ENCODE data around the gene PAX7.
A peak's percentile ranks its signal among the peaks of the same experiment; 100 is the strongest.
"Not testable (repeated sequence)": the region's sequence is repeated elsewhere in the genome, so short reads cannot be mapped to it uniquely, and the experiment has no call there.

The PAX7 gene

DNA sequence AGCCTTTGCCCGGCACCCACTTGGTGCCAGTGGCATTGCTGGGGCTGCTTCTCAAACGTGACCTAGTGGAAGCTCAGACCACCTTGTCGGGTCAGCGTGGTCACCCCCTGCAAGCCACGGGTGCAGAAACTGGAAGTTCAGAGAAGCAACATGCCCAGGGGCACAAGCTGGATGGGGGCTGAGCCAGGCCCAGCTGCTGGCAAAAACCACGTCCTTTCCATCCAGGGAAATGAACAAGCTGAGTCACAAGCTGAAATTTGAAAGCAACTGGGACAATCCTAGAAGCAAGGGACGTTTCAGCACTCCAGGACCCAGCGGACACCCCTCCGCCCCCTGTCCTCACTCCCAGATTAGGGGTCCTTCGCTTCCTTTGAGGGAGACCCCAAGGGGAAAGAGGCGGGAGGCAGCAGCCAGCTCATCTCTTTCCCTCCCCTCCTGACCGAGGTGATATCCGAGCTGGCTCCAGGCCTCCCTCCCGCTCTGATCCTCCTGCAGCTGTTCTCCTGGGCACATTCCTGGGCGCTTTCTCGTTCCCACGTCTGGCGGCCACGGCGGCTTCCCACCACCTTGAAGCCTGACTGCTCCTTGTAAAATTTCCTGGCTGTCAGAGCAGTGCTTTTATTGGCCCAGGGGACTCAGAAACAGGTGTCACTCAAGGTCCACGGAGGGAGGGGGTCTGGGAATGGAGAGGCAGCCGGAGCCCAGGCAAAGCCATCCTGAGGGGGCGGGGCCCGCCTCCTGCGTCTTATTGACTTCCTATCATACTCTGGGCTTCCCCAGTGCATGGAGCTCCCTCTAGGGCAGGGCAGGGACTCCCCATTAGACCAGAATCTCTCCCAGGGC lies 62.8 kb downstream of the PAX7 start:
- H3K4me1 ChIP-seq (ENCODE audit: insufficient read depth, low read length): peaks cover 5% of the 10 kb centered on the region
- H3K36me3 ChIP-seq (ENCODE audit: insufficient read depth, low read length): no peaks in the 10 kb centered on the region
- no peaks in the 10 kb centered on the region for H3K9me3 ChIP-seq (ENCODE audit: insufficient read depth, low read depth, low read length)
- 40% methylated on average over 25 of the region's 25 CpGs for WGBS
- H3K27ac ChIP-seq (ENCODE audit: low read depth, low read length): no peak overlapping the region
- H3K9ac ChIP-seq (ENCODE audit: low read depth, low read length): no peak overlapping the region
- peaks cover 14% of the 10 kb centered on the region; the same call in 1 of the 2 replicates for H3K27me3 ChIP-seq (ENCODE audit: insufficient read depth, low read length)
- peak overlapping the region; percentile 40 for H3K4me3 ChIP-seq (ENCODE audit: low read length)

DNA sequence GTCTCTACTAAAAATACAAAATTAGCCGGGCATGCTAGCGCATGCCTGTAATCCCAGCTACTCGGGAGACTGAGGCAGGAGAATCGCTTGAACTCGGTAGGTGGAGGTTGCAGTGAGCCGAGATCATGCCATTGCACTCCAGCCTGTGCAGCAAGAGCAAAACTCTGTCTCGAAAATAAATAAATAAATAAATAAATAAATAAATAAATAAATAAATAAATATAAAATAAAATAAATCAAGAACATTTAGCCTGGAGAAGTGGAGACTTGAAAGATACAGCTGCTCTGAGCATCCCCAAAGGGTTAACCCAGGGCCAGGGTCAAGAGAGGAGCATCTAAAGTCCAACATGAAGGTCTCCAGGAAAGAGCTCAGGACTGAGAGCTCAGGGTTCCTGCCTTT lies 63.6 kb downstream of the PAX7 start:
- H3K27me3 ChIP-seq (ENCODE audit: insufficient read depth, low read length): peaks cover 14% of the 10 kb centered on the region; the same call in 1 of the 2 replicates
- H3K27ac ChIP-seq (ENCODE audit: low read depth, low read length); H3K36me3 ChIP-seq (ENCODE audit: insufficient read depth, low read length); H3K4me1 ChIP-seq (ENCODE audit: insufficient read depth, low read length); H3K4me3 ChIP-seq (ENCODE audit: low read length); H3K9ac ChIP-seq (ENCODE audit: low read depth, low read length); H3K9me3 ChIP-seq (ENCODE audit: insufficient read depth, low read depth, low read length): not testable (repeated sequence)
- WGBS: 92% methylated on average over 6 of the region's 7 CpGs

DNA sequence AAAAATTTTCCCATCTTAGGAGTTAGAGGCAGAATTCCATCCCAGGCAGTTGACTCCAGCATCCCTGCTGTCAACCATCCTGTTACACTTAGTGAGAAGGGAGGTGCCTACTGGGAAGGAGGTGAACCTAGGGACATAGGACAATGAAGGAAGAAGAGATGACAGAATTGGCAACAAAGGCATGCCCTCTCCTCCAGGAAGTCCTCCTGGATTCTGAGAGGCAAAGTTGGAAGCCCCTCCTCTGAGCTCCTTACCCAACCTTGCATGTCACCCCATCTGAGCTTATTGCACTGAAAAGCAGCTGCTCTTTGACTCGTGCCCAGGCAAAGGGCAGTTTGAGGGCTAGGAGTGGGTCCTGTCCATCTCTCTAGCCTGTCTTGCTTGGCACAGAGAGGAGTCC lies 66.9 kb downstream of the PAX7 start:
- H3K27ac ChIP-seq (ENCODE audit: low read depth, low read length): no peak overlapping the region
- peaks cover 5% of the 10 kb centered on the region for H3K4me1 ChIP-seq (ENCODE audit: insufficient read depth, low read length)
- H3K36me3 ChIP-seq (ENCODE audit: insufficient read depth, low read length): no peaks in the 10 kb centered on the region
- H3K27me3 ChIP-seq (ENCODE audit: insufficient read depth, low read length): peaks cover 13% of the 10 kb centered on the region; the same call in 1 of the 2 replicates
- H3K4me3 ChIP-seq (ENCODE audit: low read length): no peak overlapping the region
- 60% methylated on average over 1 of the region's 1 CpG for WGBS
- no peaks in the 10 kb centered on the region for H3K9me3 ChIP-seq (ENCODE audit: insufficient read depth, low read depth, low read length)
- no peak overlapping the region for H3K9ac ChIP-seq (ENCODE audit: low read depth, low read length)

DNA sequence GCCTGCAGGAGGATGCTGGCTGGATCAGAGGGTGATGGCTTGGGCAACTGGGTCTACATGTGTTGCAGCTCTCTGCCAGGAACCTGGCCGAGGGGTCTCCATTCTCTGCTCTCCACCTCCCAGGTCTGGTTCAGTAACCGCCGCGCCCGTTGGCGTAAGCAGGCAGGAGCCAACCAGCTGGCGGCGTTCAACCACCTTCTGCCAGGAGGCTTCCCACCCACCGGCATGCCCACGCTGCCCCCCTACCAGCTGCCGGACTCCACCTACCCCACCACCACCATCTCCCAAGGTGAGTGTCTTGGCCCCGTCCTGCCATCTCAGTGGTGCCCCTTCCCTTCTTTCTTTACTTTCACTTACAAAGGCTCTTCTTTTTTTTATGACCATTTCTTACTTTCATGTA lies 69.9 kb downstream of the PAX7 start:
- no peak overlapping the region for H3K27ac ChIP-seq (ENCODE audit: low read depth, low read length)
- 96% methylated on average over 12 of the region's 12 CpGs for WGBS
- no peaks in the 10 kb centered on the region for H3K9me3 ChIP-seq (ENCODE audit: insufficient read depth, low read depth, low read length)
- H3K9ac ChIP-seq (ENCODE audit: low read depth, low read length): no peak overlapping the region
- no peaks in the 10 kb centered on the region for H3K4me1 ChIP-seq (ENCODE audit: insufficient read depth, low read length)
- H3K4me3 ChIP-seq (ENCODE audit: low read length): no peak overlapping the region
- peaks cover 13% of the 10 kb centered on the region for H3K27me3 ChIP-seq (ENCODE audit: insufficient read depth, low read length)
- H3K36me3 ChIP-seq (ENCODE audit: insufficient read depth, low read length): no peaks in the 10 kb centered on the region

DNA sequence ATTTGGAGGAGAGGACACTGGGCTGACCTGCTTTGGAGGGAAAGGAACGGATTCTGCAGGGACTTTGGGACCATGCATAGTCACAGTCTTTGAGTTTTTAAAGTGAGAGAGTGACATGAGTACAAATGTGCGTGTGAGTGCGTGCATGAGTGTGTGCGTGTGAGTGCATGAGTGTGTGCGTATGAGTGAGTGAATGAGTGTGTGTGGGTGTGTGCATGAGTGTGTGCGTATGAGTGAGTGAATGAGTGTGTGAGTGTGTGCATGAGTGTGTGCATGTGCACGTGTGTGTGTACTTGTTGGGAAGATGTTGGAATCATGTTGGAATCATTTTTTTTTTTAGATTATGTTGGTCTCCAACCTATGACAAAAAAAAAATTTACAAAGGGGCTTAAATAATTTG lies 70.5 kb downstream of the PAX7 start:
- H3K4me1 ChIP-seq (ENCODE audit: insufficient read depth, low read length): no peaks in the 10 kb centered on the region
- 91% methylated on average over 7 of the region's 7 CpGs for WGBS
- H3K36me3 ChIP-seq (ENCODE audit: insufficient read depth, low read length): no peaks in the 10 kb centered on the region
- peaks cover 13% of the 10 kb centered on the region for H3K27me3 ChIP-seq (ENCODE audit: insufficient read depth, low read length)
- no peak overlapping the region for H3K9ac ChIP-seq (ENCODE audit: low read depth, low read length)
- no peaks in the 10 kb centered on the region for H3K9me3 ChIP-seq (ENCODE audit: insufficient read depth, low read depth, low read length)
- no peak overlapping the region for H3K4me3 ChIP-seq (ENCODE audit: low read length)
- no peak overlapping the region for H3K27ac ChIP-seq (ENCODE audit: low read depth, low read length)

DNA sequence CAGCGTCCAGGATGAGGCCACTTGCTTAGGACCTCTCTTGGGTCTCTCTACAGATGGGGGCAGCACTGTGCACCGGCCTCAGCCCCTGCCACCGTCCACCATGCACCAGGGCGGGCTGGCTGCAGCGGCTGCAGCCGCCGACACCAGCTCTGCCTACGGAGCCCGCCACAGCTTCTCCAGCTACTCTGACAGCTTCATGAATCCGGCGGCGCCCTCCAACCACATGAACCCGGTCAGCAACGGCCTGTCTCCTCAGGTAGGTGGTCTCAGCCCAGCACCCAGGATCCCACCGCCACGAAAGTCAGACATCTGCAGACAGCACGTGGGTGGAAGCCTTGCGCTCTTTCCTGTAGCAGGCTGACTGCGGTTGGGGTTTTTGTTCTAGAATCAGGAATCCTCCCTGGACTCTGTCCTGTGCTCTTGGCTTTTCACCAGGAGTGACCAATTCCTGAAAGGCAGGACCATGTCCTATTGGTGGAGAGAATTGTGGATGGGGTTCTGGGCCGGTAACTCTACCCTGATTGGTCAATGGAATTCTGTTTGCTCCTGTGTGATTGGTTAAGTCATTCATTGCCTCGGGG lies 72.5 kb downstream of the PAX7 start:
- Histone ChIP-seq H3K27ac (ENCODE audit: low read depth, low read length) (no peak overlapping the region), H3K4me1 (ENCODE audit: insufficient read depth, low read length) (no peaks in the 10 kb centered on the region), H3K9me3 (ENCODE audit: insufficient read depth, low read depth, low read length) (no peaks in the 10 kb centered on the region), H3K27me3 (ENCODE audit: insufficient read depth, low read length) (peaks cover 16% of the 10 kb centered on the region), H3K36me3 (ENCODE audit: insufficient read depth, low read length) (no peaks in the 10 kb centered on the region), H3K9ac (ENCODE audit: low read depth, low read length) (no peak overlapping the region), H3K4me3 (ENCODE audit: low read length) (peak overlapping the region; percentile 36)
- WGBS: 49% methylated on average over 21 of the region's 21 CpGs

DNA sequence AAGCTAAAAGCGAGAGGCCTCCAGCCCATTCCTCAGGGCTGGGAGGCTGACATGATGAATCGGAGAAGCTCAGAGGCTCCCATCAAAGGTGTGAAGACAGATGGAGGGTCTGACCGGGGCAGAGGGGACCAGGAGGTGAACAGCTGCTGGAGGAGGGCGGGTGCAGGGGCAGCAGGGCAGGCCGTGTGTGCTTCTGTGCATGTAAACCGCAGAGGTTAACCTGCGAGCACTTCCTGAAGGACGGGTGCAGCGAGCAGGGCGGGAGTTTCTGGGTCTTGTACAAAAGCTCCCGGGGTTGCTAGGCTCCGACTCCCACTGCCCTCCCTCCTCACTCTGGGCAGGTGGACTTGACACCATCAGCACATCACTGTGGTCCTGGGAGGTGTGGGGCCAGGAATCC lies 75.2 kb downstream of the PAX7 start:
- no peak overlapping the region for H3K27ac ChIP-seq (ENCODE audit: low read depth, low read length)
- no peak overlapping the region for H3K9ac ChIP-seq (ENCODE audit: low read depth, low read length)
- H3K27me3 ChIP-seq (ENCODE audit: insufficient read depth, low read length): peaks cover 22% of the 10 kb centered on the region
- H3K4me1 ChIP-seq (ENCODE audit: insufficient read depth, low read length): no peaks in the 10 kb centered on the region
- H3K36me3 ChIP-seq (ENCODE audit: insufficient read depth, low read length): no peaks in the 10 kb centered on the region
- WGBS: 81% methylated on average over 12 of the region's 12 CpGs
- H3K9me3 ChIP-seq (ENCODE audit: insufficient read depth, low read depth, low read length): no peaks in the 10 kb centered on the region
- no peak overlapping the region for H3K4me3 ChIP-seq (ENCODE audit: low read length)

DNA sequence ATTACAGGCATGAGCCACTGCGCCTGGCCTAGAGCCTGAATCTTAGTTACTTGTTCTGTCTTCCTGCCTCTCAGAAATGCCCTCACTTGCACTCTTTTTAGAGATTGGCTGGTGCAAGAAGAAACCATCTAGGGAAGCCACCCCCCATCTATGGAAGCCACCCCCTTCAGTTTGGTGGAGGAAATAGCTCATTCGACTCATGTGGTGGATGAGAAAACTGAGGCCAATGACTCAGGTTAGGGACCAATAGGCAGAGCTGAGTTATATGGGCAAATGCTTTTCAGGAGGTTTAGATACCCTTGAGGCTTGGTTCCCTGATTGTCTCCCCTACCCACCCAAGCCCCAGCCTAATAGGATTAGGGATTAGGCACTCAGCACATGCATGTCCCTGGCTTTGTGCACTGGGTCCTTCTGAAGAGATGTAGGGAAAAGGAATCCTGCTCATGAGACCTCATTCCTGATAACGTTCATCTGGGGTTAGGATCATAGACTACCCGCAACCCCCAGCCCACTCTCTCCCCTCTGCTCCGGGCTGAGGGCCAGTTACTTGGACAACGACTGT lies 77.1 kb downstream of the PAX7 start:
- H3K4me1 ChIP-seq (ENCODE audit: insufficient read depth, low read length): no peaks in the 10 kb centered on the region
- no peak overlapping the region for H3K9ac ChIP-seq (ENCODE audit: low read depth, low read length)
- no peak overlapping the region for H3K4me3 ChIP-seq (ENCODE audit: low read length)
- peaks cover 38% of the 10 kb centered on the region for H3K27me3 ChIP-seq (ENCODE audit: insufficient read depth, low read length)
- 90% methylated on average over 6 of the region's 6 CpGs for WGBS
- no peaks in the 10 kb centered on the region for H3K36me3 ChIP-seq (ENCODE audit: insufficient read depth, low read length)
- H3K9me3 ChIP-seq (ENCODE audit: insufficient read depth, low read depth, low read length): no peaks in the 10 kb centered on the region
- no peak overlapping the region for H3K27ac ChIP-seq (ENCODE audit: low read depth, low read length)

DNA sequence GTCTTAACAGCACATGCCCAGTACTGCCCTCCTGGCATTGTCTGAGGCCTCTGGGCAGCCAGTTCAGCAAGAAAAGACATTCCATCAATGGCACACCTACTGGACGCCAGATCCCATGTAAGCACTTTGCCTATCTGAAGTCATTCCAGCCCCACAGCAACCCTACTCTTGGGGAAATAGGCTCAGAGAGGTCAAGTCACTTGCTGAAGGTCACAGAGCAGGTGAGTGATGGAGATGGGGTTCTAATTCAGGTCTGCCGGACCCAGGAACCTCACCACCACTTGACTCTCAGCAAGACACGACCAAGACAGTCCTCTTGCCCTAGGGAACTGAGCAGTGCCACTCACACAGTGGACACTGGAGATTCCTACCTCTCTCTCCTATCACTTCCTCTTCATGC lies 79.4 kb downstream of the PAX7 start:
- no peaks in the 10 kb centered on the region for H3K9me3 ChIP-seq (ENCODE audit: insufficient read depth, low read depth, low read length)
- no peaks in the 10 kb centered on the region for H3K36me3 ChIP-seq (ENCODE audit: insufficient read depth, low read length)
- no peaks in the 10 kb centered on the region for H3K4me1 ChIP-seq (ENCODE audit: insufficient read depth, low read length)
- no peak overlapping the region for H3K4me3 ChIP-seq (ENCODE audit: low read length)
- 73% methylated on average over 3 of the region's 3 CpGs for WGBS
- peaks cover 34% of the 10 kb centered on the region for H3K27me3 ChIP-seq (ENCODE audit: insufficient read depth, low read length)
- H3K27ac ChIP-seq (ENCODE audit: low read depth, low read length): no peak overlapping the region
- H3K9ac ChIP-seq (ENCODE audit: low read depth, low read length): no peak overlapping the region

DNA sequence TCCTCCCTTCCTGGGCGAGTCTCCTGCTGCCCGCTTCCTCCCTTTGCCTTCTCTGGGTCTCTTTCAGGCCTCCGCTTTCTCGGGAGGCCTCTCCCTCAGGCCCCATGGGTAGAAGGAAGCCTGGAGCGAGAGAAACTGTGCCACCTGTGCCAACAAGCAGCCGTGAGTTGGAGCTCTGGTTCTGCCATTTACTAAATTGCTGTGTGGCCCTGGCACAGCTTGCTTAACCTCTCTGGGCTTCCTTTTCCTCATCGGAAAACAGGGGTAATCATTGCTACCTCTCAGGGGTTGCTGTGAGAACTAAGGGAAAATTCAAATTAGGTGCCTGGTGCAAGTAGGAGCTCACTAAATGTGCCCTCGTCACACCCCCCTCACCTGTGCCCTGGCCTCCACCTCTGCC lies 80.4 kb downstream of the PAX7 start:
- WGBS: 85% methylated on average over 8 of the region's 8 CpGs
- no peak overlapping the region for H3K4me3 ChIP-seq (ENCODE audit: low read length)
- H3K9ac ChIP-seq (ENCODE audit: low read depth, low read length): no peak overlapping the region
- no peak overlapping the region for H3K27ac ChIP-seq (ENCODE audit: low read depth, low read length)
- H3K27me3 ChIP-seq (ENCODE audit: insufficient read depth, low read length): peaks cover 39% of the 10 kb centered on the region
- H3K36me3 ChIP-seq (ENCODE audit: insufficient read depth, low read length): no peaks in the 10 kb centered on the region
- no peaks in the 10 kb centered on the region for H3K4me1 ChIP-seq (ENCODE audit: insufficient read depth, low read length)
- H3K9me3 ChIP-seq (ENCODE audit: insufficient read depth, low read depth, low read length): no peaks in the 10 kb centered on the region

DNA sequence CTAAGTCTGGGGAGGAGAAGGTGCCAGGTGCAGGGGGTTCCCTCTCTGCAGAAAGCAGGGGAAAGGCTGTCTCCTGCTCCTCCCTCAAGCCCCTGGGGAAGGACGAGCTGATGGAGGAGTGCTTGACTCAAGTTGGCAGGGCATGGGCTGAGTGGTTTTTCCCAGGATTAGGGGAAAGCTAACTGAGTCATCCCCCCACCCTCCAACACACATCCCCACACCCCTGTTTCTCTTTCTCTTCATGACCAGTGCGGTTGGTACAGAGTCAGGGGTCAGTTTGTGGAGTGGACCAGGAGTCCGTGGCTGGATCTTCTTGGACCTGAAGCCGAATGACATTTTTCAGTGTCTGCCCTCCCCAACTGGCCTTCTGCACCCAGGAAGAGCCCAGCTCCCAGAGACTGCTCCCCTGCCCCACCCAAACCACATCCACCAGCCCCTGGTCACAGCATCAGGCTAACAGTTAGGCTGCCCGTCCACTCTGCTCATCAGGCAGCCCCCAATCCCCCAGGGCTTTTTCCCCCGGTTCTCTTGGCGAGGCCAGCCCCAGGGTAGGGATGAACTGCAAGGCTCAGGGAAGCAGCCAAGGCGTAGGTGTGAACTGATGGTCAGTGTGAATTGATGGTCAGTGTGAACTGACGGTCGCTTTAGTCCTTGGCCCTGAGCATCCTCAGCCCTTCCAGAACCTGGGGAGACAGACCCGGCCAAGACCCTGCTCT lies 81.0 kb downstream of the PAX7 start:
- Histone ChIP-seq H3K27ac (ENCODE audit: low read depth, low read length) (no peak overlapping the region), H3K36me3 (ENCODE audit: insufficient read depth, low read length) (no peaks in the 10 kb centered on the region), H3K4me1 (ENCODE audit: insufficient read depth, low read length) (no peaks in the 10 kb centered on the region), H3K9ac (ENCODE audit: low read depth, low read length) (no peak overlapping the region), H3K9me3 (ENCODE audit: insufficient read depth, low read depth, low read length) (no peaks in the 10 kb centered on the region), H3K4me3 (ENCODE audit: low read length) (no peak overlapping the region), H3K27me3 (ENCODE audit: insufficient read depth, low read length) (peaks cover 46% of the 10 kb centered on the region)
- 91% methylated on average over 10 of the region's 11 CpGs for WGBS
